Endodermal cell (in vitro differentiated cells): Measurements from ENCODE around the gene TUBGCP6. TPM values are rescaled to one million over a fixed set of nuclear protein-coding genes. Genes with fewer than 3 reads are reported as not detected.

ENCODE experiments used
- DNase-seq: peaks from one replicate; pipeline ENCODE4 v3.0.0-alpha.2; 2017
- H3K27ac ChIP-seq: 2 replicates; pipeline ENCODE4 v1.5.1; 2013; ENCODE audit warnings: mild to moderate bottlenecking, low read depth, low read length, moderate library complexity
- H3K27me3 ChIP-seq: 2 replicates; pipeline ENCODE4 v1.6.1; 2013; ENCODE audit warnings: mild to moderate bottlenecking, low read length, moderate library complexity; ENCODE audit not compliant: insufficient read depth, control insufficient read depth, poor library complexity, severe bottlenecking
- H3K36me3 ChIP-seq: 2 replicates; pipeline ENCODE4 v1.7.0; 2013; ENCODE audit warnings: mild to moderate bottlenecking, low read length, moderate library complexity; ENCODE audit not compliant: control insufficient read depth, insufficient read depth
- H3K4me1 ChIP-seq: one replicate; pipeline ENCODE4 v1.7.0; 2013; ENCODE audit warnings: low read length; ENCODE audit not compliant: control insufficient read depth, insufficient read depth
- H3K4me3 ChIP-seq: 2 replicates; pipeline ENCODE4 v1.5.1; 2013; ENCODE audit warnings: mild to moderate bottlenecking, low read length, moderate library complexity
- H3K9ac ChIP-seq: 2 replicates; pipeline ENCODE4 v1.6.1; 2013; ENCODE audit warnings: mild to moderate bottlenecking, low read length, moderate library complexity; ENCODE audit not compliant: poor library complexity, severe bottlenecking; ENCODE audit errors: extremely low read depth
- H3K9me3 ChIP-seq: 2 replicates; pipeline ENCODE4 v1.6.1; 2013; ENCODE audit warnings: mild to moderate bottlenecking, low read length, moderate library complexity; ENCODE audit not compliant: control insufficient read depth
- H3K27ac Mint-ChIP-seq: 2 replicates; pipeline ENCODE4 v1.8.0; 2020; ENCODE audit warnings: mixed read lengths
- H3K27me3 Mint-ChIP-seq: 2 replicates; pipeline ENCODE4 v1.8.0; 2021; ENCODE audit warnings: mild to moderate bottlenecking, mixed read lengths; ENCODE audit not compliant: insufficient read depth
- H3K36me3 Mint-ChIP-seq: 2 replicates; pipeline ENCODE4 v1.8.0; 2020; ENCODE audit warnings: low read depth, mixed read lengths
- H3K4me1 Mint-ChIP-seq: 2 replicates; pipeline ENCODE4 v1.8.0; 2020; ENCODE audit warnings: mixed read lengths
- H3K4me3 Mint-ChIP-seq: 2 replicates; pipeline ENCODE4 v1.8.0; 2020; ENCODE audit warnings: mild to moderate bottlenecking, moderate library complexity, mixed read lengths
- H3K9me3 Mint-ChIP-seq: 2 replicates; pipeline ENCODE4 v1.8.0; 2020; ENCODE audit warnings: mild to moderate bottlenecking, mixed read lengths
- whole genome bisulfite sequencing, 2 experiments: methylation state at CpG; one replicate each; pipeline versions ENCODE4 v1.1.5 to v1.1.7; 2013; ENCODE audit warnings: missing lambda C conversion rate in 2 of 2, mixed read lengths in 1 of 2; ENCODE audit not compliant: insufficient coverage in 1 of 2, insufficient read length in 1 of 2; 5-methylcytosine and 5-hydroxymethylcytosine counted together
- total RNA-seq, 2 donors: library from RNA; stranded (reverse); fragmentation: NEBNext Ultra II Directional in 1 of 2; extraction: Animal tissue kit (Norgen Biotek cat#: 25700) in 1 of 2; gene quantifications; 2 replicates in 1 of 2; 3 replicates in 1 of 2; pipeline ENCODE4 v1.2.1, GENCODE V29; 2021
- TF ChIP-seq, protein P1 (sequence below): fragments of 200-600 bp; sonication (generic); conservative IDR thresholded peaks from 2 replicates; pipeline ENCODE4 v1.5.0; 2021; ENCODE audit warnings: antibody characterized with exemption, mild to moderate bottlenecking

Gene TUBGCP6
- total RNA-seq, 2 donors from 2014 or later, result 43.7 to 46.0 TPM

DNA sequence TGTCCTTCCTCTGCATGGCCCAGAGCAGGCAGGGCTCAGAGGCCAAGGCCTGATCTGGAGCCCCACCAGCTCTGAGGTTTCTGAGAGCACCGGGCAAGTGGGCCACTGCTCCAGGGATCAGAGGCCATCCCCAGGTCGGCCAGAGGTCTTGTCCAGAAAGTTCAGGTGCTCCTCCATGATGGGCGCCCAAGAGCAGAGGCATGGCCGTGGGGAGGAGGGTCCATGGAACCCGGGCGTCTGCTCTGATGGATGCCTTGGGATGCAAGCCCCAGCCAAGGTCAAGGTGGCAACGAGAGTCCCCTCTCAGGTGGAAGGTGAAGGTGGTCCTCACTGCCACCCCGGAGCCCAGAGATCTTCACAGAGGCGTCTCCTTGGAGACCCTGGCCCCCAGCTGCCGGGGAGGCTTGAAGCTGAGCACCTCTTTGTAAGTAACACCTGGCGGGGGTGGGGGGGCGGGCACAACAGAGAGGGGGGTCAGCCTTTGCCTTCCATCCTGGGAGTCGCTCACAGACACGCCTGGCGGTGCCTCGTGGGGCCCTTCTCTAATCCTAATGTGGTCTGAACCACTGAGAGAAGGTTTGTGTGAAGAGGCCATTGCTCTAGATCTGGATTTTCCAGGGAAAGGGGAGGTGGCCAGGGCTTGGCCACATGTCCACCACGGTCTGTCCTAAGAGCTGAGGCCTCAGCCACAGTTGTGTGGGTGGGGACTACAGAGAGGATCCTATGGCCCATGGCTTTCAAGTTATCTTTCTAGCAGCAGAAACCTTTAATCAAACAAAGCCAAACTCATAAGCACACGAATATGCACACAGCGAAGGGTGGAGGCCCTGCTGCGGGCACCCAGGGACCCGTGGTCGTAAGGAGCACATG, 8.5 kb upstream of the TUBGCP6 start:
- H3K27ac Mint-ChIP-seq, result no peak overlapping the region
- WGBS, 2 experiments, result 92 to 95% methylated on average over 16 to 22 of the region's 22 CpGs
- H3K27me3 ChIP-seq, result no peaks in the 10 kb centered on the region
- no peaks in the 10 kb centered on the region for H3K9me3 ChIP-seq
- H3K27me3 Mint-ChIP-seq, result no peaks in the 10 kb centered on the region
- H3K36me3 Mint-ChIP-seq, result peaks cover 9% of the 10 kb centered on the region
- no peaks in the 10 kb centered on the region for H3K4me1 ChIP-seq
- TF ChIP-seq, protein P1, sequence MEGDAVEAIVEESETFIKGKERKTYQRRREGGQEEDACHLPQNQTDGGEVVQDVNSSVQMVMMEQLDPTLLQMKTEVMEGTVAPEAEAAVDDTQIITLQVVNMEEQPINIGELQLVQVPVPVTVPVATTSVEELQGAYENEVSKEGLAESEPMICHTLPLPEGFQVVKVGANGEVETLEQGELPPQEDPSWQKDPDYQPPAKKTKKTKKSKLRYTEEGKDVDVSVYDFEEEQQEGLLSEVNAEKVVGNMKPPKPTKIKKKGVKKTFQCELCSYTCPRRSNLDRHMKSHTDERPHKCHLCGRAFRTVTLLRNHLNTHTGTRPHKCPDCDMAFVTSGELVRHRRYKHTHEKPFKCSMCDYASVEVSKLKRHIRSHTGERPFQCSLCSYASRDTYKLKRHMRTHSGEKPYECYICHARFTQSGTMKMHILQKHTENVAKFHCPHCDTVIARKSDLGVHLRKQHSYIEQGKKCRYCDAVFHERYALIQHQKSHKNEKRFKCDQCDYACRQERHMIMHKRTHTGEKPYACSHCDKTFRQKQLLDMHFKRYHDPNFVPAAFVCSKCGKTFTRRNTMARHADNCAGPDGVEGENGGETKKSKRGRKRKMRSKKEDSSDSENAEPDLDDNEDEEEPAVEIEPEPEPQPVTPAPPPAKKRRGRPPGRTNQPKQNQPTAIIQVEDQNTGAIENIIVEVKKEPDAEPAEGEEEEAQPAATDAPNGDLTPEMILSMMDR, result no peak
- H3K4me3 Mint-ChIP-seq, result no peak overlapping the region
- H3K27ac ChIP-seq, result no peak overlapping the region
- no peaks in the 10 kb centered on the region for H3K9me3 Mint-ChIP-seq
- DNase-seq, result no peak
- H3K4me1 Mint-ChIP-seq, result no peaks in the 10 kb centered on the region
- H3K4me3 ChIP-seq, result no peak overlapping the region
- H3K36me3 ChIP-seq, result peaks cover 13% of the 10 kb centered on the region
- H3K9ac ChIP-seq, result no peak overlapping the region

DNA sequence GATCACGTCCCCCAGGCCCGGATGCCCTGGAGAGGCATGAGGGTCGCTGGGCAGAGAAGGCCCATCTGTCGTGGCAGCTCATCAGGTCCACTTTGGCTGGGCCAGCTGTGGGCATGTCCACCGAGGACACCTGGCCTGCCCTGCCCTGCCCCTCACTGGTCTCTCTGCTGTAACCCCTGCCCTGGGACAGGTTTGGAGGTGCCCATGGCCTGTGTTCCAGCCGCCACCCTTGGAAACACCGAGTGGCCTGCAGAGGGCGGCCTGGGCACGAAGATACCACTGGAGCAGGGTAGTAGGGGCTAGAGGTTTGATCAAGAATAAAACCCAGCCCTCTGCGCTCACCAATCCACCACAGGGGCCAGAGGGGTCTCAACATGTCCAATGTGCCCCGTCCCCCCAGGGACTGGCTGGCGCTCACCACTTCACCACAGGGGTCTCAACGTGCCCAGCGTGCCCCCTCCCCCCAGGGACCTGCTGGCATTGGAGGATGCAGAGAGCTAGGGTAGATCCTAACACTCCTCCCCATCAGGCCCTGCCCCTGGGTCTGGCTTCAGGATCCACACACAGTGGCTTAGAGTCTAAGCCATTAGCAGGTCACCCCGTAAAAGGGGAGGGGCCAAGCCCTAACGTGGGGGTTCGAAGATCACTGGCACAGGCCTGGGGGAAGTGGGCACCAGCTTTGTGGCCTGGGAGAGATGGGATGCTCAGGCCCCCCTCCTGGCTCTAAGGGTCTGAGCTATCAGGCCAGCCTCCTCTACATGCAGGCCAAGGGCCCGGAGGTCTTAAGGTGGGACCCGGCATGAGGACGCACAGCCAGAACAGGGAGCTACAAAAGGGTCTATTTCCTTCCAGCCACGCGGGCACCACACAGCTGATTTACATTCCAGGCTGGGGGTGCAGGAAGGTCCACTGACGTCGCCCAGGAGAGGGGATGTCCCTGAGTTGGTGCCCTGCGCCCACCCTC, 7.5 kb upstream of the TUBGCP6 start:
- H3K4me1 ChIP-seq, result no peaks in the 10 kb centered on the region
- no peaks in the 10 kb centered on the region for H3K27me3 ChIP-seq
- H3K27ac ChIP-seq, result no peak overlapping the region
- H3K36me3 ChIP-seq, result peaks cover 11% of the 10 kb centered on the region
- H3K4me3 ChIP-seq, result peak overlapping the region; percentile 86
- no peaks in the 10 kb centered on the region for H3K9me3 Mint-ChIP-seq
- H3K4me3 Mint-ChIP-seq, result peak overlapping the region; percentile 65
- H3K36me3 Mint-ChIP-seq, result peaks cover 14% of the 10 kb centered on the region
- no peaks in the 10 kb centered on the region for H3K9me3 ChIP-seq
- no peak overlapping the region for H3K27ac Mint-ChIP-seq
- TF ChIP-seq, protein P1, result peak; percentile 78
- 69 to 70% methylated on average over 15 to 25 of the region's 25 CpGs for WGBS, 2 experiments
- peak; percentile 92 for DNase-seq
- H3K9ac ChIP-seq, result no peak overlapping the region
- H3K27me3 Mint-ChIP-seq, result no peaks in the 10 kb centered on the region
- no peaks in the 10 kb centered on the region for H3K4me1 Mint-ChIP-seq

DNA sequence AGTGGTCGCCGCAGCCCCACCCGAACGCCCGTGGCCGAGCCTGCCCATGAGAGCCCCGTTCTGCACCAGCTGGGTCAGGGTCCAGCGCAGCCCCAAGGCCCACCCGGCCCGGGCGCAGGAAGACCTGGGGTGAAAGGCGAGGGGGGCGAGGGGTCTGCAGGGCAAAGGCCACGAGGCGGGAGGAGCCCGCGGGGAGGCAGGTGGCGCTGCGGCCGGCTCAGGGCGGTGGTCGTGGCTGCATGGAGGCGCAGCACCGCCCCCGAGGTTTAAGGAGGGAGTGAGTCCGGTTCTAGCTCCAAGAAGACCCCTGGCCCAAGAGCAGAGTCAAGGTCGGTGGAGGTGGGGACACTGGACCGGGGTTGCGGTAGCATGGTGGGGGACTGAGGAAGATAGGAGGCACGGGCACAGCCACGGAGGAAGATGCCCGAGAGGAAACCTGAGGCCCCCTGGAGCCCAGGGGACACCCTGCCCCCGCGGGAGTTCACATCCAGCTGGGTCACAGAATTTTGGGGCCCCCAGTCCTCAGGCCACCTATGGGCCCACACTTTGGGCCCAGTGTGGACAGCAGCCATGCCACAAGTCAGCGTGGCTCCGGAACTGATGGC, 6.8 kb upstream of the TUBGCP6 start:
- Mint-ChIP-seq H3K4me3 (peak overlapping the region; percentile 65), H3K27ac (no peak overlapping the region), H3K9me3 (no peaks in the 10 kb centered on the region), H3K4me1 (no peaks in the 10 kb centered on the region), H3K27me3 (no peaks in the 10 kb centered on the region), H3K36me3 (peaks cover 18% of the 10 kb centered on the region)
- no peaks in the 10 kb centered on the region for H3K9me3 ChIP-seq
- no peaks in the 10 kb centered on the region for H3K27me3 ChIP-seq
- H3K27ac ChIP-seq, result no peak overlapping the region
- TF ChIP-seq, protein P1, result no peak
- WGBS, 2 experiments, result 19 to 55% methylated on average over 8 to 36 of the region's 36 CpGs
- no peak for DNase-seq
- no peak overlapping the region for H3K9ac ChIP-seq
- H3K4me3 ChIP-seq, result peak overlapping the region; percentile 86
- no peaks in the 10 kb centered on the region for H3K4me1 ChIP-seq
- H3K36me3 ChIP-seq, result peaks cover 16% of the 10 kb centered on the region
